ENCODE data around the gene ATAD3A. TPM values are rescaled to one million over a fixed set of nuclear protein-coding genes. Genes with fewer than 3 reads are reported as not detected.
"Not testable (repeated sequence)": the region's sequence is repeated elsewhere in the genome, so short reads cannot be mapped to it uniquely, and the experiment has no call there.

The ATAD3A gene
- total and polyA plus RNA-seq, 10 donors, result 11.3 to 29.0 (median 17.1) TPM

GRCh38 chr1:1477206-1477605 is 34.8 kb upstream of the ATAD3A start:
- no peak for DNase-seq
- Histone ChIP-seq H3K4me1 (peaks cover 0 to 31% (median 20%) of the 10 kb centered on the region in 6 donors), H3K27me3 (replicated peaks in 1 of 7) (no peaks in the 10 kb centered on the region), H3K9me3 (no peaks in the 10 kb centered on the region), H3K4me3 (no peak overlapping the region), H3K36me3 (peaks cover 0 to 58% (median 36%) of the 10 kb centered on the region in 6 donors), H3K27ac (no peak overlapping the region)
- 95 to 97% (median 96%) methylated on average over 22 of the region's 22 CpGs for WGBS, 5 donors
- TF ChIP-seq, protein P1, sequence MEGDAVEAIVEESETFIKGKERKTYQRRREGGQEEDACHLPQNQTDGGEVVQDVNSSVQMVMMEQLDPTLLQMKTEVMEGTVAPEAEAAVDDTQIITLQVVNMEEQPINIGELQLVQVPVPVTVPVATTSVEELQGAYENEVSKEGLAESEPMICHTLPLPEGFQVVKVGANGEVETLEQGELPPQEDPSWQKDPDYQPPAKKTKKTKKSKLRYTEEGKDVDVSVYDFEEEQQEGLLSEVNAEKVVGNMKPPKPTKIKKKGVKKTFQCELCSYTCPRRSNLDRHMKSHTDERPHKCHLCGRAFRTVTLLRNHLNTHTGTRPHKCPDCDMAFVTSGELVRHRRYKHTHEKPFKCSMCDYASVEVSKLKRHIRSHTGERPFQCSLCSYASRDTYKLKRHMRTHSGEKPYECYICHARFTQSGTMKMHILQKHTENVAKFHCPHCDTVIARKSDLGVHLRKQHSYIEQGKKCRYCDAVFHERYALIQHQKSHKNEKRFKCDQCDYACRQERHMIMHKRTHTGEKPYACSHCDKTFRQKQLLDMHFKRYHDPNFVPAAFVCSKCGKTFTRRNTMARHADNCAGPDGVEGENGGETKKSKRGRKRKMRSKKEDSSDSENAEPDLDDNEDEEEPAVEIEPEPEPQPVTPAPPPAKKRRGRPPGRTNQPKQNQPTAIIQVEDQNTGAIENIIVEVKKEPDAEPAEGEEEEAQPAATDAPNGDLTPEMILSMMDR (IDR thresholded peaks at IDR 0.05 in 8 of 11, conservative IDR thresholded peaks at IDR 0.05 in 3 of 11), result no peak
- no peak for TF ChIP-seq POLR2AphosphoS5 (IDR thresholded peaks at IDR 0.05)
- TF ChIP-seq POLR2A (IDR thresholded peaks at IDR 0.05), result no peak
- intact Hi-C loops (cut with DNase I; ENCODE audit: low total_unique reads), result no loop called here

DNA sequence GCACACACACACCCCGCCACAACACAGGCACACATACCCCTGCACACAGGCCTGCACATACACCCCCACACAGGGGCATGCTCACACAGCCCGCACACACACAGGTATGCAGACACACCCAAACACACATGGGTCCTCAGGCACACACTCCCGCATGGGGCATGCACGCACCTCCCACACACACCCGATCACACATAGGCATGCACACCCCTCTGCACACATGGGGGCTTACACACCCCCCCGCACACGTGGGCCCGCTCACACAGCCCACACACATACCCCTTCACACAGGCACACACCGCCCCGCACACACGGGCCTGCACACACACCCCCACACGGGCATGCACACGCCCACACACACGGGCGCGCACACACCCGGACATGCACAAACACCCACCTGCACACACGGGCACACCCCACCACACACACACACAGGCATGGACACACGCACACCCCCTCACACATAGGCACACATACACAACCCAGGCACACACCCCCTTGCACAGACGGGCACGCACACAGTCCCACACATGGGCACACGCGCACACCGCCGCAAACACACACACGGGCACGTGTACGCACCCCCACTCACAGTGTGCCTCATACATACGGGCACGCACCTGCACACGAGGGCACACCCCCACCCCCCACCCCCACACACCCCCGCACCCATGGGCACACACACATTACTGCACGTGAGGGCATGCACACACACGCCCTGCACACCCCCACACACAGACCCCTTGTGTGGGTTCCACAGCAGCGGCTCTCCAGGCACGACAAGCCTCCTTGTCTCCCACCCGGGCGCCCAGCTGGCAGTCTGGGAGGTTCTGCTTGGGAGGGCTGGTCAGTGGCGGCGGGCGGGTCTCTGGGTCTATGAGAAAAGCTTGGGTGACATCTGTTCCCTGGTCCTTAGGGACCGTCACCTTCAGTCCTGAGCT is 32.1 kb upstream of the ATAD3A start:
- intact Hi-C loops (cut with DNase I; ENCODE audit: low total_unique reads), result no loop called here
- H3K4me3 ChIP-seq, result no peak overlapping the region
- H3K27me3 ChIP-seq (replicated peaks in 1 of 7), result no peaks in the 10 kb centered on the region
- H3K27ac ChIP-seq, result no peak overlapping the region
- DNase-seq, result no peak
- H3K36me3 ChIP-seq, result peaks cover 0 to 76% (median 57%) of the 10 kb centered on the region in 6 donors
- H3K4me1 ChIP-seq, result peaks cover 0 to 8% (median 0%) of the 10 kb centered on the region in 6 donors
- H3K9me3 ChIP-seq, result no peaks in the 10 kb centered on the region
- WGBS, 5 donors, result 95 to 97% (median 96%) methylated on average over 24 to 42 of the region's 42 CpGs
- TF ChIP-seq, protein P1 (IDR thresholded peaks at IDR 0.05 in 8 of 11, conservative IDR thresholded peaks at IDR 0.05 in 3 of 11), result no peak
- no peak for TF ChIP-seq POLR2AphosphoS5 (IDR thresholded peaks at IDR 0.05)
- TF ChIP-seq POLR2A (IDR thresholded peaks at IDR 0.05), result no peak

- H3K9me3 ChIP-seq; H3K27me3 ChIP-seq (replicated peaks in 1 of 7); intact Hi-C loops (cut with DNase I; ENCODE audit: low total_unique reads); H3K27ac ChIP-seq; H3K4me3 ChIP-seq; DNase-seq; H3K4me1 ChIP-seq: not testable (repeated sequence)
- H3K36me3 ChIP-seq, result peaks cover 0 to 82% (median 60%) of the 10 kb centered on the region in 6 donors
- WGBS, 5 donors, result 95 to 100% (median 97%) methylated on average over 2 to 16 of the region's 16 CpGs
These were observed 31.5 kb upstream of the ATAD3A start for GRCh38 chr1:1480488-1480867.

DNA sequence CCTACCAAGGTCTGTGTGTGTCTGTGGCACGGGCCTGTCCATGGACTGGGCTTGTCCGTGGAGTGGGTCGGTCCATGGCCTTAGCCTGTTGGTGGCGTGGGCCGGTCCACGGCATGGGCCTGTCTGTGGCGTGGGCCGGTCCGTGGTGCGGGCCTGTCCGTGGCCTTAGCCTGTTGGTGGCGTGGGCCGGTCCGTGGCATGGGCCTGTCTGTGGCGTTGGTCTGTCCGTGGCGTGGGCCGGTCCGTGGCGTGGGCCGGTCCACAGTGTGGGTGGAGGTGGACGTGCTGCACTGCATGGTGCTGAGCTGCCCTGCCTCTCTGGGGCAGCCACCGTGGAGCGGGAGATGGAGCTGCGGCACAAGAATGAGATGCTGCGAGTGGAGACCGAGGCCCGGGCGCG is 30.2 kb upstream of the ATAD3A start:
- H3K27ac ChIP-seq; H3K4me3 ChIP-seq; intact Hi-C loops (cut with DNase I; ENCODE audit: low total_unique reads); H3K9me3 ChIP-seq; H3K27me3 ChIP-seq (replicated peaks in 1 of 7); DNase-seq; H3K4me1 ChIP-seq: not testable (repeated sequence)
- WGBS, 5 donors, result 93 to 99% (median 98%) methylated on average over 18 to 30 of the region's 30 CpGs
- H3K36me3 ChIP-seq, result peaks cover 0 to 92% (median 70%) of the 10 kb centered on the region in 6 donors

DNA sequence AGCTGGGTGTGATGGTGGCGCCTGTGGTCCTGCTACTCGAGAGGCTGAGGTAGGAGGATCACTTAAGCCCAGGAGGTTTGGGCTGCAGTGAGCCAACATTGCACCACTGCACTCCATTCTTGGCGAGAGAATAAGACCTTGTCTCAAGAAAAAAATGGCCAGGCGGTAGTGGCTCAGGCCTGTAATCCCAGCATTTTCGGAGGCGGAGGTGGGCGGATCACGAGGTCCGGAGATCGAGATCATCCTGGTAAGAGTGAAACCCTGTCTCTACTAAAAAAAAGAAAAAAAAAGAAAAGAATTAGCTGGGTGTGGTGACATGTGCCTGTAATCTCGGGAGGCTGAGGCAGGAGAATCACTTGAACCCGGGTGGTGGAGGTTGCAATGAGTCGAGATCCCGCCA is 29.1 kb upstream of the ATAD3A start:
- TF ChIP-seq POLR2A (IDR thresholded peaks at IDR 0.05) (no peak), POLR2AphosphoS5 (IDR thresholded peaks at IDR 0.05) (no peak)
- TF ChIP-seq, protein P1 (IDR thresholded peaks at IDR 0.05 in 8 of 11, conservative IDR thresholded peaks at IDR 0.05 in 3 of 11), result no peak
- H3K36me3 ChIP-seq, result peaks cover 0 to 92% (median 71%) of the 10 kb centered on the region in 6 donors
- no peak overlapping the region for H3K27ac ChIP-seq
- DNase-seq, result no peak
- intact Hi-C loops (cut with DNase I; ENCODE audit: low total_unique reads), result no loop called here
- H3K4me1 ChIP-seq, result no peaks in the 10 kb centered on the region
- no peaks in the 10 kb centered on the region for H3K27me3 ChIP-seq (replicated peaks in 1 of 7)
- H3K9me3 ChIP-seq, result no peaks in the 10 kb centered on the region
- WGBS, 5 donors, result 96 to 97% (median 97%) methylated on average over 14 of the region's 14 CpGs
- no peak overlapping the region for H3K4me3 ChIP-seq

All from spleen (tissue), 11 donors.